ENCODE results near the gene CALHM3. TPM values are rescaled to one million over a fixed set of nuclear protein-coding genes. Genes with fewer than 3 reads are reported as not detected.

The CALHM3 gene
- total RNA-seq, 1 experiment from 2014 or later, result not detected

Other genes starting within 250 kb of the CALHM3 start
- 0.03 TPM in 1 of 2 replicates, not detected in the other for gene RPEL1, start 233.4 kb downstream of the CALHM3 start, total RNA-seq (2014; rRNA removed; shearing (Covaris generic); ENCODE audit: low replicate concordance)
- not detected in 2 replicates for gene INA, start 202.1 kb downstream of the CALHM3 start, total RNA-seq (2014; rRNA removed; shearing (Covaris generic); ENCODE audit: low replicate concordance)
- gene PCGF6, start 128.1 kb downstream of the CALHM3 start, total RNA-seq (2014; rRNA removed; shearing (Covaris generic); ENCODE audit: low replicate concordance), result 19.5 and 31.0 TPM in 2 replicates
- gene TAF5, start 111.3 kb downstream of the CALHM3 start, total RNA-seq (2014; rRNA removed; shearing (Covaris generic); ENCODE audit: low replicate concordance), result 6.8 and 9.0 TPM in 2 replicates
- 342 and 2,124 TPM in 2 replicates for gene ATP5MK, start 82.8 kb downstream of the CALHM3 start, total RNA-seq (2014; rRNA removed; shearing (Covaris generic); ENCODE audit: low replicate concordance)
- gene PDCD11, start 82.6 kb downstream of the CALHM3 start, total RNA-seq (2014; rRNA removed; shearing (Covaris generic); ENCODE audit: low replicate concordance), result 36.6 and 42.5 TPM in 2 replicates
- gene CALHM2, start 26.9 kb downstream of the CALHM3 start, total RNA-seq (2014; rRNA removed; shearing (Covaris generic); ENCODE audit: low replicate concordance), result not detected in 2 replicates
- gene CALHM1, start 20.3 kb downstream of the CALHM3 start, total RNA-seq (2014; rRNA removed; shearing (Covaris generic); ENCODE audit: low replicate concordance), result not detected in 2 replicates
- not detected in 2 replicates for gene NEURL1, start 14.5 kb upstream of the CALHM3 start, total RNA-seq (2014; rRNA removed; shearing (Covaris generic); ENCODE audit: low replicate concordance)

Measured in MG63 (cell line).